Colonic mucosa (tissue), 4 donors: ENCODE measurements around the gene CYP1B1. TPM values are rescaled to one million over a fixed set of nuclear protein-coding genes. Genes with fewer than 3 reads are reported as not detected.

Experiments used
- DNase-seq: peaks from one replicate; pipeline ENCODE4 v3.0.0-alpha.2; 2020
- H3K27ac ChIP-seq: fragments of 200-600 bp; one replicate; pipeline ENCODE4 v1.8.0; 2021
- H3K27me3 ChIP-seq: fragments of 200-600 bp; one replicate; pipeline ENCODE4 v1.8.0; 2021
- H3K36me3 ChIP-seq: fragments of 200-600 bp; one replicate; pipeline ENCODE4 v1.8.0; 2021
- H3K4me1 ChIP-seq: fragments of 200-600 bp; one replicate; pipeline ENCODE4 v1.8.0; 2021; ENCODE audit warnings: mild to moderate bottlenecking
- H3K4me3 ChIP-seq: fragments of 200-600 bp; one replicate; pipeline ENCODE4 v1.8.0; 2021
- H3K9ac ChIP-seq, 2 donors: one replicate each; pipeline ENCODE4 v1.7.0; 2013; ENCODE audit warnings: control low read depth in 2 of 2, low read depth in 2 of 2, low read length in 2 of 2
- H3K9me3 ChIP-seq: fragments of 200-600 bp; one replicate; pipeline ENCODE4 v1.8.0; 2021
- intact Hi-C: fragments of 100-400 bp; cut with DNase I; formaldehyde crosslinking; loops from one replicate; pipeline ENCODE4 v1.14.1; 2022
- total RNA-seq, 2 donors: library from RNA; stranded (reverse); fragmentation: NEBNext Ultra II Directional in 1 of 2; extraction: Animal tissue kit (Norgen Biotek cat#: 25700) in 1 of 2; gene quantifications; one replicate each; pipeline ENCODE4 v1.2.1, GENCODE V29; 2021
- TF ChIP-seq, protein P1 (sequence below): fragments of 200-600 bp; IDR thresholded peaks from one replicate; pipeline ENCODE4 v1.8.0; 2022; ENCODE audit warnings: antibody characterized with exemption, mild to moderate bottlenecking
- donor health status: healthy.
- donor health status: DM: no; HTN: no; CAD: no.
- donor health status: DM: no; HTN: no; CAD: no.

Gene CYP1B1
- total RNA-seq, 2 donors from 2014 or later = 1.3 to 3.5 TPM

DNA sequence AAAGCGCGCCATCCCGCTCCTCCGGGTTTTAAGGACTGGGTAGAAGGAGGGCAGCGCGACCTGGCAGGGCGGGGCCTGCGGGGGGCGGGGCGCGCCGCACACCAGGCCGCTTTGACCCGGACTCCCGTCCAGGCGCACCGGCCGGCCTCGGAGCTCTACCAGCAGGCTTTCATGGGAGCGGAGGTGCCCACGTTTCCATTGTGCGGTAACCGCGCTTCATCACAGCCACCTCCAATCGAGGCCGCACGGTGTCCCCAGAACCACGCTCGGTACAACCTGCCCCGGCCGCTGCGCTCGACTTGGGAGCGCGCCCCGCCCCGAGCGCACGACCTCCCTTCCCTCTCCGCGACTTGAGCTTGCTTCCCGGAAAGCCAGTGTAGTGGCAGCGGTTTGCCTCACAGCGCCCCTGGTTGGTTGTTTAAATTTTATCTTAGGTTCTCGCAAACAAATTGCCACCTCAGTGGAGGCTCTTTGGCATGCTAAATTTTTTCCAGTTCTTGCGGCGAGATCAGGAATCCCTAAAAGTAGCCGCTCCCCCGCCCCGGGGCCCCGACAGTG, 280 bp upstream of the CYP1B1 start:
- H3K36me3 ChIP-seq = no peaks in the 10 kb centered on the region
- peak overlapping the region; percentile 72 for H3K27ac ChIP-seq
- peak overlapping the region; percentile 35 to 51 for H3K9ac ChIP-seq
- DNase-seq = peak; percentile 67
- peak overlapping the region; percentile 60 for H3K4me3 ChIP-seq
- intact Hi-C loops = no loop called here
- TF ChIP-seq, protein P1, sequence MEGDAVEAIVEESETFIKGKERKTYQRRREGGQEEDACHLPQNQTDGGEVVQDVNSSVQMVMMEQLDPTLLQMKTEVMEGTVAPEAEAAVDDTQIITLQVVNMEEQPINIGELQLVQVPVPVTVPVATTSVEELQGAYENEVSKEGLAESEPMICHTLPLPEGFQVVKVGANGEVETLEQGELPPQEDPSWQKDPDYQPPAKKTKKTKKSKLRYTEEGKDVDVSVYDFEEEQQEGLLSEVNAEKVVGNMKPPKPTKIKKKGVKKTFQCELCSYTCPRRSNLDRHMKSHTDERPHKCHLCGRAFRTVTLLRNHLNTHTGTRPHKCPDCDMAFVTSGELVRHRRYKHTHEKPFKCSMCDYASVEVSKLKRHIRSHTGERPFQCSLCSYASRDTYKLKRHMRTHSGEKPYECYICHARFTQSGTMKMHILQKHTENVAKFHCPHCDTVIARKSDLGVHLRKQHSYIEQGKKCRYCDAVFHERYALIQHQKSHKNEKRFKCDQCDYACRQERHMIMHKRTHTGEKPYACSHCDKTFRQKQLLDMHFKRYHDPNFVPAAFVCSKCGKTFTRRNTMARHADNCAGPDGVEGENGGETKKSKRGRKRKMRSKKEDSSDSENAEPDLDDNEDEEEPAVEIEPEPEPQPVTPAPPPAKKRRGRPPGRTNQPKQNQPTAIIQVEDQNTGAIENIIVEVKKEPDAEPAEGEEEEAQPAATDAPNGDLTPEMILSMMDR = no peak
- H3K9me3 ChIP-seq = no peaks in the 10 kb centered on the region
- peaks cover 11% of the 10 kb centered on the region for H3K4me1 ChIP-seq
- H3K27me3 ChIP-seq = peaks cover 38% of the 10 kb centered on the region

DNA sequence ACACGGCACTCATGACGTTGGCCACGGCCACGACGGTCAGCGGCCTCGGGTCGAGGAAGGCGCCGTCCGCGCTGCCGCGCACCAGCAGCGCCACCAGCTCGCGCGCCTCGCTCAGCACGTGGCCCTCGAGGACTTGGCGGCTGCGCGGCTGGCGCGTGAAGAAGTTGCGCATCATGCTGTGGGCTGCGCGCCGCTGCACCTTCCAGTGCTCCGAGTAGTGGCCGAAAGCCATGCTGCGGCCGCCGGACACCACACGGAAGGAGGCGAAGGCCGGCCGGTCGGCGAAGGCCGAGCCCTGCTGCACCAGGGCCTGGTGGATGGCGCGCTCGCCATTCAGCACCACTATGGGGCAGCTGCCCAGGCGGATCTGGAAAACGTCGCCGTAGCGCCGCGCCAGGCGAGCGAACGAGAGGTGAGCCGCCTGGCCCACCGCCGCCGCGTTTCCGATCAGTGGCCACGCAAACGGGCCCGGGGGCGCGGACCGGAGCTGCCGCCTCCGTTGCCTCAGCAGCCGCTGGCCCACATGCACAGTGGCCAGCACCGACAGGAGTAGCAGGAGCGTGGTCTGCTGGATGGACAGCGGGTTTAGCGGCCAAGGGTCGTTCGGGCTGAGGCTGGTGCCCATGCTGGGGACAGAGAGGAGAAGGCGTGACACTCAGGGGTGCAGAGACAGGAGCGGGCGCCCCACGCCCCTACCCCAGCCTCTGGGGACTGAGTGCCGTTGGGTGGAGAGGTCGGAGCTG, 1.0 kb downstream of the CYP1B1 start:
- peak overlapping the region; percentile 60 for H3K4me3 ChIP-seq
- H3K36me3 ChIP-seq = no peaks in the 10 kb centered on the region
- DNase-seq = no peak
- no peak overlapping the region for H3K9ac ChIP-seq
- H3K4me1 ChIP-seq = peaks cover 11% of the 10 kb centered on the region
- peaks cover 38% of the 10 kb centered on the region for H3K27me3 ChIP-seq
- no peaks in the 10 kb centered on the region for H3K9me3 ChIP-seq
- TF ChIP-seq, protein P1 = no peak
- intact Hi-C loops = no loop called here
- H3K27ac ChIP-seq = no peak overlapping the region

DNA sequence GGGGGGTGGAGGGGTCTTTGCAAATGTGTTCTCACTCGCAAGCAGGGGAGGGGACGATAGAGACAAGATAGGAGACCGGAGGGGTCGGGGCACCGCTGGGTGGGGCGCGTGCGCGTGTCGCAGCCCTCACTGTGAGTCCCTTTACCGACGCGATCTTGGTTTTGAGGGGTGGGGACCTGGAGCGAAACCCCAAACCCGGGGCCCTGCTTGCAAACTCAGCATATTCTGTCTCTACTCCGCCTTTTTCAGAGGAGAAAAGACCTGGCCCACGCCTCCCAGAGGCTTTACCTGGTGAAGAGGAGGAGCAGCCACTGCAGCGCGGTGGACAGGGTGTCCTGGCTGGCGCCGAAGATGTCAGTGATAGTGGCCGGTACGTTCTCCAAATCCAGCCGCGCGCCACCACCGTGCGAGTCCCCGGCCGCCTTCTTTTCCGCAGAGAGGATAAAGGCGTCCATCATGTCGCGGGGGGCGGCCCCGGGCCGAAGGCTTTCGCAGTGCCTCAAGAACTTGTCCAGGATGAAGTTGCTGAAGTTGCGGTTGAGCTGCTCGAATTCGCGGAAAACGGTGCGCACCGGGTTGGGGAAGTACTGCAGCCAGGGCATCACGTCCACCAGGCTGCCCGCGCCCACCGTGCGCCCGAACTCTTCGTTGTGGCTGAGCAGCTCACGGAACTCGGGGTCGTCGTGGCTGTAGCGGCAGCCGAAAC, 1.7 kb downstream of the CYP1B1 start:
- no peak for DNase-seq
- no peak overlapping the region for H3K27ac ChIP-seq

DNA sequence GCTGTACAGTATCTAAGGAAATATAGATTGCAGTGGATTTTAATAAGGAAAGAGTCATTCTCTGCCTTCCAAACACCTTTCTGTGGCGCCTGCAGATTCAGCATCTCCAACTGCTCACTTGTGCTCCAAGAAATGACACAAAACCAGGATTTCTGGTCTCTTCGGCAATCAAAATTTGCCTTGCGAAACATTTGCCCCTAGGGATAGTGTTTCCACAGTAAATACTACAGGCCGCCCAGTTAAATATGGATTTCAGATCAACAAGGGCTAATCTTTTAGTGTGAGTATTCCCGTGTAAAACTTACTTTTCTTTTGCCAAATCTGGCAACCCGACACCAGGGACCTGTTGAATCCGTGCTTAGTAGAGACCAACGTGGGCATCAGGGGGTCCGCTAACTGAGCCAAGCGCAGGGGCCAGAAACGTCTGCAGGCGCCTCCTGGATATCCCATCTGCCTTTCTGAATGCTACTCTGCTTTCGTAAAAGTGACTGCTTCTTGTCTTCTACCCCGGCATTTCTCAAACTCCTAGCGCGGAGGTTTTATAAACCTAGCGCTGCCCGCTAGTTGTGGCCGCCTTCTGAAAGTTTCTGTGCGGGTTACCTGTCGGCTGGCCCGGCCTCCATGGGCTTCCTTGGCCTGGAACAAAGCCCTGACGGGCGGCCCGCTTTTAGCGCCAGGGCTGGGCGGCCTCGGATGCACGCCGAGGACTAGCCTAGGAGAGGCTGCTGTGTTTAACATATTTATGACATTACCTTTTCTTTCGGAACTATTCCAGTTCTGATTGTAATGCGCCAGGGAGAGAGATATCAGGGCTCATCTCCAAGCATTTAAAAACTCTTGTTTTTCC, 2.5 kb downstream of the CYP1B1 start:
- intact Hi-C loops = no loop called here
- H3K4me1 ChIP-seq = peaks cover 11% of the 10 kb centered on the region

More for the DNA sequence above, 1.7 kb downstream of the CYP1B1 start:
- H3K27me3 ChIP-seq = peaks cover 38% of the 10 kb centered on the region
- intact Hi-C loops = no loop called here
- no peak overlapping the region for H3K9ac ChIP-seq
- H3K36me3 ChIP-seq = no peaks in the 10 kb centered on the region
- no peak overlapping the region for H3K4me3 ChIP-seq
- no peaks in the 10 kb centered on the region for H3K9me3 ChIP-seq
- H3K4me1 ChIP-seq = peaks cover 11% of the 10 kb centered on the region
- TF ChIP-seq, protein P1 = no peak

More for the DNA sequence above, 2.5 kb downstream of the CYP1B1 start:
- Histone ChIP-seq H3K4me3 (no peak overlapping the region), H3K36me3 (no peaks in the 10 kb centered on the region), H3K27ac (no peak overlapping the region), H3K9ac (no peak overlapping the region), H3K9me3 (no peaks in the 10 kb centered on the region), H3K27me3 (peaks cover 38% of the 10 kb centered on the region)
- no peak for DNase-seq
- TF ChIP-seq, protein P1 = no peak
